Cardiac fibroblast (primary cell): ENCODE measurements around the gene C6.
A peak's percentile ranks its signal among the peaks of the same experiment; 100 is the strongest.
"Not testable (repeated sequence)": the region's sequence is repeated elsewhere in the genome, so short reads cannot be mapped to it uniquely, and the experiment has no call there.

Experiments used
- DNase-seq, 2 donors: peaks; one replicate each; pipeline versions ENCODE4 v3.0.0 to v3.0.0-alpha.2; 2010; ENCODE audit warnings: low read depth in 2 of 2
- H3K4me3 ChIP-seq, 2 donors: replicated peaks in 1 of 2; 1 replicate in 1 of 2; 2 replicates in 1 of 2; pipeline ENCODE4 v1.5.1; 2011; ENCODE audit warnings: low read depth in 2 of 2, low read length in 2 of 2, mild to moderate bottlenecking in 2 of 2, moderate library complexity in 1 of 2
- TF ChIP-seq, protein P1 (sequence below): IDR thresholded peaks from one replicate; pipeline ENCODE4 v1.5.1; 2011; ENCODE audit warnings: low read depth, mild to moderate bottlenecking, low read length, inconsistent platforms

Gene C6

GRCh38 chr5:41243558-41243957, 30.2 kb upstream of the C6 start:
- no peak for DNase-seq
- TF ChIP-seq, protein P1, sequence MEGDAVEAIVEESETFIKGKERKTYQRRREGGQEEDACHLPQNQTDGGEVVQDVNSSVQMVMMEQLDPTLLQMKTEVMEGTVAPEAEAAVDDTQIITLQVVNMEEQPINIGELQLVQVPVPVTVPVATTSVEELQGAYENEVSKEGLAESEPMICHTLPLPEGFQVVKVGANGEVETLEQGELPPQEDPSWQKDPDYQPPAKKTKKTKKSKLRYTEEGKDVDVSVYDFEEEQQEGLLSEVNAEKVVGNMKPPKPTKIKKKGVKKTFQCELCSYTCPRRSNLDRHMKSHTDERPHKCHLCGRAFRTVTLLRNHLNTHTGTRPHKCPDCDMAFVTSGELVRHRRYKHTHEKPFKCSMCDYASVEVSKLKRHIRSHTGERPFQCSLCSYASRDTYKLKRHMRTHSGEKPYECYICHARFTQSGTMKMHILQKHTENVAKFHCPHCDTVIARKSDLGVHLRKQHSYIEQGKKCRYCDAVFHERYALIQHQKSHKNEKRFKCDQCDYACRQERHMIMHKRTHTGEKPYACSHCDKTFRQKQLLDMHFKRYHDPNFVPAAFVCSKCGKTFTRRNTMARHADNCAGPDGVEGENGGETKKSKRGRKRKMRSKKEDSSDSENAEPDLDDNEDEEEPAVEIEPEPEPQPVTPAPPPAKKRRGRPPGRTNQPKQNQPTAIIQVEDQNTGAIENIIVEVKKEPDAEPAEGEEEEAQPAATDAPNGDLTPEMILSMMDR, result no peak
- no peak overlapping the region for H3K4me3 ChIP-seq

GRCh38 chr5:41240985-41241384, 27.7 kb upstream of the C6 start:
- no peak overlapping the region for H3K4me3 ChIP-seq
- DNase-seq, result no peak
- TF ChIP-seq, protein P1, result no peak

- DNase-seq, result no peak
- H3K4me3 ChIP-seq, result no peak overlapping the region
- TF ChIP-seq, protein P1, result no peak
These were observed 27.1 kb upstream of the C6 start for GRCh38 chr5:41240390-41240789.

GRCh38 chr5:41234475-41234874, 21.1 kb upstream of the C6 start:
- DNase-seq, result no peak
- TF ChIP-seq, protein P1, result no peak
- no peak overlapping the region for H3K4me3 ChIP-seq

DNA sequence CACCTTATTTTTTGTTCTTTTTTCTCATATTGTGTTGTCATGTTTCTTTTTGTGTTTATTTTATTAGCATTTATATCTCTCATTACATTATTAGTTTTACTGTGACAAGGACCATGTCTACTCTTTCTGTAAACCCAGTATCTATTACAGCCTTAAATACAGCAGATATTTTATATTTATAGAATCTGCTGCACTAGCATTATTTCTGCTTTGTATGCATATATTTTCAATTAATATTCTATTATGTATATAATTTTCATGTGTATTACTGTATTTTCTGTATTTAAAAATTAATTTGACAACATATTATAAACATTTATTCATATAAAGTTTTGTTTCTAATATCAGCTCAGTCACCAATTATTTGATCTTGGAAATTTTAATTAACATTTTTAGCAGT, 19.5 kb upstream of the C6 start:
- DNase-seq, result no peak
- TF ChIP-seq, protein P1, result no peak
- H3K4me3 ChIP-seq, result no peak overlapping the region

DNA sequence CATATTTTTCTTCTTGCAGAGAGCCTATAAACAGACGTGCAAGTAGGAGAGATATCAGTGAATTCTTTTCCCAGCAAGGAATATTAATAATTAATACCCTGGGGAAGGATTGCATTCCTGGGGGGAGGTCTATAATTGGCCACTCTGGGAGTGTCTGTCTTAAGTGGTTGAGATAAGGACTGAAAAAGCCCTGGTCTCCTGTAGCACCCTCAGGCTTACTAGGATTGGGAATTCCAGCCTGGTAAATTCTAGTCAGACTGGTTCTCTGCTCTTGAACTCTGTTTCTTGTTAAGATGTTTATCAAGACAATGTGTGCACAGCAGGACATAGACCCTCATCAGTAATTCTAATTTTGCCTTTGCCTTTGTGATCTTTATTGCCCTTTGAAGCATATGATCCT, 16.9 kb upstream of the C6 start:
- DNase-seq, result peak in 1 of 2 donors; percentile 12
- not testable (repeated sequence) for H3K4me3 ChIP-seq

GRCh38 chr5:41223962-41224361, 10.6 kb upstream of the C6 start:
- no peak for DNase-seq
- TF ChIP-seq, protein P1, result no peak
- no peak overlapping the region for H3K4me3 ChIP-seq
